Astrocyte (in vitro differentiated cells and primary cell): ENCODE measurements around the gene UGT1A8. TPM values are rescaled to one million over a fixed set of nuclear protein-coding genes. Genes with fewer than 3 reads are reported as not detected.

Experiments
- DNase-seq: peaks from one replicate; pipeline ENCODE4 v3.0.0-alpha.2; 2010; ENCODE audit warnings: low read depth
- FAIRE-seq: peaks from 2 replicates; lab custom pipeline; 2011; peaks lifted over from hg19 to GRCh38; lab: Jason Lieb, UNC
- H2AFZ ChIP-seq: 2 replicates; pipeline ENCODE4 v1.6.0; 2012; ENCODE audit warnings: low read depth, low read length, inconsistent platforms
- H3K27ac ChIP-seq: 2 replicates; pipeline ENCODE4 v1.5.1; 2011; ENCODE audit warnings: low read depth, low read length, inconsistent platforms
- H3K27me3 ChIP-seq: 2 replicates; pipeline ENCODE4 v1.6.0; 2011; ENCODE audit warnings: low read length, inconsistent platforms; ENCODE audit not compliant: insufficient read depth
- H3K36me3 ChIP-seq: 2 replicates; pipeline ENCODE4 v1.5.1; 2011; ENCODE audit warnings: low read length, inconsistent platforms; ENCODE audit not compliant: insufficient read depth
- H3K4me1 ChIP-seq: 2 replicates; pipeline ENCODE4 v1.5.1; 2011; ENCODE audit warnings: low read length, inconsistent platforms; ENCODE audit not compliant: insufficient read depth
- H3K4me2 ChIP-seq: 2 replicates; pipeline ENCODE4 v1.6.0; 2012; ENCODE audit warnings: low read length, inconsistent platforms
- H3K4me3 ChIP-seq: 2 replicates; pipeline ENCODE4 v1.5.1; 2011; ENCODE audit warnings: low read depth, mild to moderate bottlenecking, low read length, inconsistent platforms; ENCODE audit not compliant: insufficient read depth
- H3K79me2 ChIP-seq: 2 replicates; pipeline ENCODE4 v1.6.0; 2012; ENCODE audit warnings: mild to moderate bottlenecking, low read length, inconsistent platforms; ENCODE audit not compliant: insufficient read depth
- H3K9ac ChIP-seq: 2 replicates; pipeline ENCODE4 v1.6.0; 2012; ENCODE audit warnings: mild to moderate bottlenecking, low read length, inconsistent platforms
- H3K9me3 ChIP-seq: 2 replicates; pipeline ENCODE4 v1.5.1; 2012; ENCODE audit warnings: low read depth, mild to moderate bottlenecking, low read length, inconsistent platforms; ENCODE audit not compliant: insufficient read depth
- H4K20me1 ChIP-seq: 2 replicates; pipeline ENCODE4 v1.6.0; 2012; ENCODE audit warnings: low read length, inconsistent platforms; ENCODE audit not compliant: insufficient read depth
- H3K27ac Mint-ChIP-seq: one replicate; pipeline ENCODE4 v1.8.0; 2021; ENCODE audit warnings: mild to moderate bottlenecking, mixed read lengths; ENCODE audit not compliant: unreplicated experiment
- H3K27me3 Mint-ChIP-seq: one replicate; pipeline ENCODE4 v1.8.0; 2021; ENCODE audit warnings: low read depth, mixed read lengths; ENCODE audit not compliant: unreplicated experiment
- H3K36me3 Mint-ChIP-seq: one replicate; pipeline ENCODE4 v1.8.0; 2021; ENCODE audit warnings: low read depth, mixed read lengths; ENCODE audit not compliant: unreplicated experiment
- H3K4me1 Mint-ChIP-seq: one replicate; pipeline ENCODE4 v1.8.0; 2021; ENCODE audit warnings: low read depth, mixed read lengths; ENCODE audit not compliant: unreplicated experiment
- H3K4me3 Mint-ChIP-seq: one replicate; pipeline ENCODE4 v1.8.0; 2021; ENCODE audit warnings: mild to moderate bottlenecking, moderate library complexity, mixed read lengths; ENCODE audit not compliant: unreplicated experiment
- H3K9me3 Mint-ChIP-seq: one replicate; pipeline ENCODE4 v1.8.0; 2021; ENCODE audit warnings: mild to moderate bottlenecking, mixed read lengths; ENCODE audit not compliant: unreplicated experiment
- CTCF ChIP-seq: IDR thresholded peaks from 2 replicates; pipeline ENCODE4 v1.5.1; 2011; ENCODE audit warnings: low read depth, mild to moderate bottlenecking, inconsistent platforms, low read length, moderate library complexity; ENCODE audit not compliant: insufficient read depth
- EZH2 ChIP-seq: IDR thresholded peaks from 2 replicates; pipeline ENCODE4 v1.6.1; 2012; ENCODE audit warnings: mild to moderate bottlenecking, low read length, inconsistent platforms; ENCODE audit not compliant: insufficient read depth
- total RNA-seq: library from RNA; stranded (reverse); gene quantifications from 2 replicates; pipeline ENCODE4 v1.2.1, GENCODE V29; 2021

The UGT1A8 gene
- total RNA-seq, 1 donor from 2014 or later = not detected

- FAIRE-seq (no peak), DNase-seq (no peak)
- H3K36me3 ChIP-seq = no peaks in the 10 kb centered on the region
- Mint-ChIP-seq H3K4me3 (no peak overlapping the region), H3K9me3 (no peaks in the 10 kb centered on the region), H3K36me3 (no peaks in the 10 kb centered on the region), H3K27ac (no peak overlapping the region), H3K27me3 (no peaks in the 10 kb centered on the region), H3K4me1 (peaks cover 13% of the 10 kb centered on the region)
- H3K4me1 ChIP-seq = no peaks in the 10 kb centered on the region
- no peaks in the 10 kb centered on the region for H4K20me1 ChIP-seq
- H3K9ac ChIP-seq = no peak overlapping the region
- H3K79me2 ChIP-seq = no peaks in the 10 kb centered on the region
- H3K4me3 ChIP-seq = no peak overlapping the region
- no peak overlapping the region for H3K4me2 ChIP-seq
- H2AFZ ChIP-seq = no peak overlapping the region
- no peak overlapping the region for H3K27ac ChIP-seq
- H3K27me3 ChIP-seq = peaks cover 6% of the 10 kb centered on the region
- TF ChIP-seq CTCF (no peak), EZH2 (no peak)
- H3K9me3 ChIP-seq = no peaks in the 10 kb centered on the region
Measured at GRCh38 chr2:233600386-233600785, 17.0 kb upstream of the UGT1A8 start.

GRCh38 chr2:233602076-233602475 lies 15.4 kb upstream of the UGT1A8 start:
- Mint-ChIP-seq H3K4me1 (peaks cover 13% of the 10 kb centered on the region), H3K36me3 (no peaks in the 10 kb centered on the region), H3K9me3 (no peaks in the 10 kb centered on the region), H3K4me3 (no peak overlapping the region), H3K27me3 (no peaks in the 10 kb centered on the region), H3K27ac (no peak overlapping the region)
- Histone ChIP-seq H4K20me1 (no peaks in the 10 kb centered on the region), H3K4me1 (no peaks in the 10 kb centered on the region), H3K9ac (no peak overlapping the region), H3K9me3 (no peaks in the 10 kb centered on the region), H3K27ac (no peak overlapping the region), H2AFZ (no peak overlapping the region), H3K79me2 (no peaks in the 10 kb centered on the region), H3K4me3 (no peak overlapping the region), H3K36me3 (no peaks in the 10 kb centered on the region), H3K27me3 (peaks cover 6% of the 10 kb centered on the region), H3K4me2 (no peak overlapping the region)
- TF ChIP-seq EZH2 (no peak), CTCF (no peak)
- FAIRE-seq (no peak), DNase-seq (no peak)

GRCh38 chr2:233603520-233603919 lies 13.9 kb upstream of the UGT1A8 start:
- H3K27me3 ChIP-seq = peaks cover 4% of the 10 kb centered on the region
- H3K4me3 ChIP-seq = no peak overlapping the region
- no peaks in the 10 kb centered on the region for H3K79me2 ChIP-seq
- no peak overlapping the region for H3K4me2 ChIP-seq
- H3K36me3 ChIP-seq = no peaks in the 10 kb centered on the region
- no peak for FAIRE-seq
- no peak for TF ChIP-seq CTCF
- TF ChIP-seq EZH2 = no peak
- no peak overlapping the region for H3K27ac ChIP-seq
- H2AFZ ChIP-seq = no peak overlapping the region
- no peaks in the 10 kb centered on the region for H3K4me1 ChIP-seq
- Mint-ChIP-seq H3K27ac (no peak overlapping the region), H3K9me3 (no peaks in the 10 kb centered on the region), H3K27me3 (no peaks in the 10 kb centered on the region), H3K36me3 (no peaks in the 10 kb centered on the region), H3K4me1 (peaks cover 13% of the 10 kb centered on the region), H3K4me3 (no peak overlapping the region)
- no peak overlapping the region for H3K9ac ChIP-seq
- no peak for DNase-seq
- H4K20me1 ChIP-seq = no peaks in the 10 kb centered on the region
- H3K9me3 ChIP-seq = no peaks in the 10 kb centered on the region
